BJ (cell line): ENCODE data around the gene SUB1. TPM values are rescaled to one million over a fixed set of nuclear protein-coding genes. Genes with fewer than 3 reads are reported as not detected.

Source experiments
- CTCF ChIA-PET: fragments of 350-600 bp; formaldehyde crosslinking; extraction: SDS; loops from one replicate; lab custom pipeline; 2021; ENCODE audit warnings: antibody characterized with exemption, inconsistent platforms; lab: Yijun Ruan, JAX
- POLR2A ChIA-PET: fragments of 300-600 bp; sonication (Branson Sonifier 250); formaldehyde crosslinking; extraction: SDS; loops from one replicate; lab custom pipeline; 2021; ENCODE audit warnings: antibody characterized with exemption; lab: Charles Lee
- DNase-seq: peaks from one replicate; pipeline ENCODE4 v3.0.0-alpha.2; 2011; ENCODE audit warnings: low read depth
- H3K27me3 ChIP-seq: 2 replicates; pipeline ENCODE4 v1.6.0; 2011; ENCODE audit warnings: low read length; ENCODE audit not compliant: control insufficient read depth, insufficient read depth
- H3K36me3 ChIP-seq: 2 replicates; pipeline ENCODE4 v1.5.1; 2011; ENCODE audit warnings: low read length; ENCODE audit not compliant: control insufficient read depth, insufficient read depth
- H3K4me3 ChIP-seq: 2 replicates; pipeline ENCODE4 v1.5.1; 2011; ENCODE audit warnings: low read depth, mild to moderate bottlenecking, control low read depth, low read length
- polyA plus RNA-seq: library from polyadenylated mRNA; depleted of rRNA; stranded (reverse); fragments of >200 nt; gene quantifications from 2 replicates; pipeline ENCODE4 v1.2.3, GENCODE V29; 2011
- TF ChIP-seq, protein P1 (sequence below): IDR thresholded peaks from 2 replicates; pipeline ENCODE4 v1.5.1; 2011; ENCODE audit warnings: low read depth, mild to moderate bottlenecking, control low read depth, inconsistent platforms, low read length, moderate library complexity; ENCODE audit not compliant: insufficient read depth

The SUB1 gene
- polyA plus RNA-seq, 1 experiment, result 46.8 TPM

DNA sequence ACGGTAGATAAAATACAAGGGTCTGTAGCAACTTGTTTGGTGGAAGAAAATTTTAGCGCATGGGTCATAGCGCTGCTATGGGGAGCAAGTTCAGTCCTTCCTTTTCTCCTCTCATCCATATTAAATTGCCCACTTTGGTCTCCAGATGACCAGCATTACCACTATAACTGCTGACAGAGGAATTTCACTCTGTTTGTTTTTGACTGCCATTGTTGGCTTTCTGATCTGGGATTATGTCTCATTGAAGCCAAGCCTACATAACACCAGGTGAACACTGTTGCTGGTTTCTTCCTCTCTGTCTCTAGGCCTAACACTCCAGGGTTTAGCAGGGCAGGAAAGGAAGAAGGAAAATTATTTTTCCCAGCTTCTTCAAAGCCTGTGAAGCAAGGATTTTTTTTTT is 6.6 kb upstream of the SUB1 start:
- DNase-seq, result no peak
- H3K36me3 ChIP-seq, result no peaks in the 10 kb centered on the region
- POLR2A ChIA-PET, result no interaction called here
- no peak overlapping the region for H3K4me3 ChIP-seq
- no peaks in the 10 kb centered on the region for H3K27me3 ChIP-seq
- TF ChIP-seq, protein P1, sequence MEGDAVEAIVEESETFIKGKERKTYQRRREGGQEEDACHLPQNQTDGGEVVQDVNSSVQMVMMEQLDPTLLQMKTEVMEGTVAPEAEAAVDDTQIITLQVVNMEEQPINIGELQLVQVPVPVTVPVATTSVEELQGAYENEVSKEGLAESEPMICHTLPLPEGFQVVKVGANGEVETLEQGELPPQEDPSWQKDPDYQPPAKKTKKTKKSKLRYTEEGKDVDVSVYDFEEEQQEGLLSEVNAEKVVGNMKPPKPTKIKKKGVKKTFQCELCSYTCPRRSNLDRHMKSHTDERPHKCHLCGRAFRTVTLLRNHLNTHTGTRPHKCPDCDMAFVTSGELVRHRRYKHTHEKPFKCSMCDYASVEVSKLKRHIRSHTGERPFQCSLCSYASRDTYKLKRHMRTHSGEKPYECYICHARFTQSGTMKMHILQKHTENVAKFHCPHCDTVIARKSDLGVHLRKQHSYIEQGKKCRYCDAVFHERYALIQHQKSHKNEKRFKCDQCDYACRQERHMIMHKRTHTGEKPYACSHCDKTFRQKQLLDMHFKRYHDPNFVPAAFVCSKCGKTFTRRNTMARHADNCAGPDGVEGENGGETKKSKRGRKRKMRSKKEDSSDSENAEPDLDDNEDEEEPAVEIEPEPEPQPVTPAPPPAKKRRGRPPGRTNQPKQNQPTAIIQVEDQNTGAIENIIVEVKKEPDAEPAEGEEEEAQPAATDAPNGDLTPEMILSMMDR, result no peak
- CTCF ChIA-PET, result no interaction called here

DNA sequence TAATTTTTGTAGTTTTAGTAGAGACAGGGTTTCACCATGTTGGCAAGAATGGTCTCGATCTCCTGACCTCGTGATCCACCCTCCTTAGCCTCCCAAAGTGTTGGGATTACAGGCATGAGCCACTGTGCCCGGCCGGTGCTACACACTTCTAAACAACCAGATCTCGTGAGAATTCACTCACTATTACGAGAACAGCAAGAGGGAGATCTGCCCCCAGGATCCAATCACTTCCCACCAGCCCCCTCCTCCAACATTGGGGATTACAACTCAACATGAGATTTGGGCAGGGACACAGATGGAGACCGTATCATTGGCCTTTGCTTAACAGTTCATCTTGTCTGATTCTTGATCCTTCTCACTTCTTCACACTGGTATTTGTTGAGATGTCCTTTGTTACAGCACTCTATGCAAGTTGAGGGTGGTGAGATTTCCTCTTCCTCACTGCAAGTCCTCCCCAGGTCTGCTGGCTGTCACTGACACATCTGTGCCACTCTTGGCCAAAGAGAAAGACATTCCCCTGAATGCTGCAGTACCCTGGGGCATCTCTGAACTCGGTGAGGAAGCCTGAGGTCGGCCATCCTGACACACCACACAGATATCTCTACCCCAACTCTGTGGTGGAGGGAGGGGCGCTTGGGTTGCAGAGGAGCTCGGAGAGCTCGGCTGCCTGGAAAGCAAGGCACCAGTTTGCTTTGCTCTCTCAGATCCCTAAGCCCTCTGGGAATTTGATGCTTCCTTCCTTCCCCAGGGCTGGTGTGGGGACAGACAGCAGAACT is 4.2 kb upstream of the SUB1 start:
- no peaks in the 10 kb centered on the region for H3K27me3 ChIP-seq
- CTCF ChIA-PET, result interaction anchor here (2.1 kb wide), 1 partner anchor 10 kb away, joined by 7 read pairs; no protein-coding TSS in a partner anchor
- TF ChIP-seq, protein P1, result no peak
- no peaks in the 10 kb centered on the region for H3K36me3 ChIP-seq
- POLR2A ChIA-PET, result no interaction called here
- DNase-seq, result no peak
- H3K4me3 ChIP-seq, result no peak overlapping the region

GRCh38 chr5:32583582-32584232 is 1.6 kb upstream of the SUB1 start:
- H3K27me3 ChIP-seq, result no peaks in the 10 kb centered on the region
- no peak overlapping the region for H3K4me3 ChIP-seq
- TF ChIP-seq, protein P1, result no peak
- DNase-seq, result no peak
- no peaks in the 10 kb centered on the region for H3K36me3 ChIP-seq
- ChIA-PET CTCF (interaction anchor here (1.2 to 1.4 kb wide), 2 partner anchors 93 to 97 kb away, joined by 3 to 10 read pairs; no protein-coding TSS in a partner anchor), POLR2A (no interaction called here)

GRCh38 chr5:32584646-32585045 is 711 bp upstream of the SUB1 start:
- POLR2A ChIA-PET, result no interaction called here
- TF ChIP-seq, protein P1, result no peak
- no peak for DNase-seq

DNA sequence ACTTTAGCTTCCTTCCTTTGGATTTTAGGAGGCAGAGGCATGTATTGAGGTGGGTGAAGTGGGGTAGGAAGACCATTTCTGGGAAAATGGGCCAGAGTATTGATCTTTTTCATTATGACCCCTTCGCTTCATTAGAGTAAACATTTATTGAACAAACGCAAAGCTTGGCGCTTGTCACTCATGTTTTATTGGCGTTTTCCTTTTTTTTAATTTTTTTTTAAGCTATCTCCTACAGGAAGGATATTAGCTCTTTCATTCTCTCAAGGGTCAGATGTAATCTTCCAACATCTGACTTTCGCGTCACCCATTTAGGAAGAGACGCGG is 273 bp upstream of the SUB1 start:
- TF ChIP-seq, protein P1, result no peak
- ChIA-PET CTCF (interaction anchor here (1.3 to 1.4 kb wide), 2 partner anchors 96 to 98 kb away, joined by 3 to 9 read pairs; no protein-coding TSS in a partner anchor), POLR2A (no interaction called here)
- Histone ChIP-seq H3K4me3 (peak overlapping the region; percentile 97), H3K36me3 (no peaks in the 10 kb centered on the region), H3K27me3 (no peaks in the 10 kb centered on the region)
- DNase-seq, result no peak

More at GRCh38 chr5:32584646-32585045, 711 bp upstream of the SUB1 start:
- Histone ChIP-seq H3K4me3 (no peak overlapping the region), H3K36me3 (no peaks in the 10 kb centered on the region), H3K27me3 (no peaks in the 10 kb centered on the region)
- CTCF ChIA-PET, result interaction anchor here (1.3 to 1.4 kb wide), 2 partner anchors 95 to 98 kb away, joined by 3 to 9 read pairs; no protein-coding TSS in a partner anchor
